ENCODE results near the gene PPP1R13L. TPM values are rescaled to one million over a fixed set of nuclear protein-coding genes. Genes with fewer than 3 reads are reported as not detected.

PPP1R13L gene
- total RNA-seq, 2 experiments from 2014 or later = 7.8 to 15.5 TPM

DNA sequence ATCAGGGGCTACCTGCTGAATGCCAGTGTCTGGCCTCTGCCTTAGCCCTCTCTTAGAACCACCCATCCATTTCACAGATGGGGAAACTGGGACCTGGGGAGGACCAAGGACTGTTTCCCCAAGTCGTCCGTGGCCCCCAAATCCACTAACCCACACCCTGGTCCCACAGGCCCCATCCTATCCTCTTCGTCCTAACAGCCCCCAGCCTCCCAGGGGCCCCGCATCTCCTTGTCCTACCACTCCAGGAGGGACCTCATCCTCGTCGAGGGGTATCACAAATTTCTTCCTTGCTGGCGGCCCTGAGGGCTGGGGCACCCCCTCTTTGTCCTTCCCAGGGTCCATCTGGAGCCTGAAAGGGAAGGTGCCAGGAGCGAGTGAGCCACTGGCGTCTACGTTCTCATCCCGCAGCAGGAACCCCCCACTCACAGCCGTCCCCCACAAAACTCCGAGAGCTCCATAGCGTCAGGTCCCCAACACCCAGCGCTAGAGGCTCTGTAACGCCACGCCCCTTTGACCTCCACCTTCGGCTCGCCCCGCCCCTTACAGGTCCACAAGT lies 18.2 kb upstream of the PPP1R13L start:
- peaks cover 16% of the 10 kb centered on the region; the same call in 1 of the 2 replicates for H3K36me3 ChIP-seq (ENCODE audit: insufficient read depth, low read length)
- no peaks in the 10 kb centered on the region for H3K9me2 ChIP-seq (ENCODE audit: insufficient read depth, low read length)
- no peak for DNase-seq (ENCODE audit: low spot score)
- peak overlapping the region; percentile 97 for H3K4me2 ChIP-seq (ENCODE audit: low read length)
- intact Hi-C loops (cut with micrococcal nuclease; ENCODE audit: unreplicated experiment) = loop anchor here (10.0 kb wide), 1 partner anchor 222 kb away; no protein-coding TSS in a partner anchor
- H3K4me3 ChIP-seq (ENCODE audit: low read depth, low read length, poor library complexity, severe bottlenecking) = peak overlapping the region; percentile 82
- ChIA-PET CTCF (ENCODE audit: unreplicated experiment) (no interaction called here), POLR2A (no interaction called here)
- H2AFZ ChIP-seq (ENCODE audit: low read length) = peak overlapping the region; percentile 87; the same call in 1 of the 2 replicates
- peak overlapping the region; percentile 79 for H3K27ac ChIP-seq (ENCODE audit: low read depth, low read length, poor library complexity, severe bottlenecking)
- H3K9me3 ChIP-seq (ENCODE audit: low read length) = no peaks in the 10 kb centered on the region
- peaks cover 75% of the 10 kb centered on the region for H3K4me1 ChIP-seq (ENCODE audit: insufficient read depth, low read length, poor library complexity, severe bottlenecking)
- BruUV-seq (replicated peaks) = TSS peak; percentile 70
- peaks cover 11% of the 10 kb centered on the region; the same call in 1 of the 2 replicates for H3K79me2 ChIP-seq (ENCODE audit: insufficient read depth, low read depth, low read length)
- no peak for TF ChIP-seq EZH2phosphoT487 (IDR thresholded peaks at IDR 0.05; ENCODE audit: borderline replicate concordance, low read depth, low read length)
- TF ChIP-seq, protein P1, sequence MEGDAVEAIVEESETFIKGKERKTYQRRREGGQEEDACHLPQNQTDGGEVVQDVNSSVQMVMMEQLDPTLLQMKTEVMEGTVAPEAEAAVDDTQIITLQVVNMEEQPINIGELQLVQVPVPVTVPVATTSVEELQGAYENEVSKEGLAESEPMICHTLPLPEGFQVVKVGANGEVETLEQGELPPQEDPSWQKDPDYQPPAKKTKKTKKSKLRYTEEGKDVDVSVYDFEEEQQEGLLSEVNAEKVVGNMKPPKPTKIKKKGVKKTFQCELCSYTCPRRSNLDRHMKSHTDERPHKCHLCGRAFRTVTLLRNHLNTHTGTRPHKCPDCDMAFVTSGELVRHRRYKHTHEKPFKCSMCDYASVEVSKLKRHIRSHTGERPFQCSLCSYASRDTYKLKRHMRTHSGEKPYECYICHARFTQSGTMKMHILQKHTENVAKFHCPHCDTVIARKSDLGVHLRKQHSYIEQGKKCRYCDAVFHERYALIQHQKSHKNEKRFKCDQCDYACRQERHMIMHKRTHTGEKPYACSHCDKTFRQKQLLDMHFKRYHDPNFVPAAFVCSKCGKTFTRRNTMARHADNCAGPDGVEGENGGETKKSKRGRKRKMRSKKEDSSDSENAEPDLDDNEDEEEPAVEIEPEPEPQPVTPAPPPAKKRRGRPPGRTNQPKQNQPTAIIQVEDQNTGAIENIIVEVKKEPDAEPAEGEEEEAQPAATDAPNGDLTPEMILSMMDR (conservative IDR thresholded peaks at IDR 0.05; ENCODE audit: low read length) = no peak
- no peaks in the 10 kb centered on the region for H4K20me1 ChIP-seq (ENCODE audit: insufficient read depth, low read length)

DNA sequence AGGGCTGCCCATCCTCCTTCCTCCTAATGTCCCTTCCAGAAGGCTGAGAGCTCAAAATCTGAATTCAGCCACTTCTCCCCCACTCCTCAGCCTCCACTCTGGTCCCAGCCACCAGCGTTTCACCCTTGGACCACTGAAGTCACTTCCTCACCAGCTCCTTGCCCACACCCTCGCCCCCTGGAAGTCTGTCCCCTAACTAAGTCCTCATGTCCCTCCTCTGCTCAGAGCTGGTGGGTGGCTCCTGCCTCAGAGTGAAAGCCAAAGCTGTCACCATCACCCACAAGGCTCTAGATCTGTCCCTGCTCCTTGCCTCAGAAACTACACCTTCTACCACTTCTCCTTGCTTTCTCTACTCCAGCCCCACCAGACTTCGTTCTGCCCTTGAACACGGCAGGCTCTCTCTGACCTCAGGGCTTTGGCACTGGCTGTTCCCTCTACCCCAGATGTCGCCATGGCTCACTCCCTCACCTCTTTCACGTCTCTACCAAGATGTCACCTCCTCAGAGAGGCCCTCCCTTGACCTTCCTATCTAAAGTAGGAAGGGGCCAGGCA lies 17.2 kb upstream of the PPP1R13L start:
- intact Hi-C loops (cut with micrococcal nuclease; ENCODE audit: unreplicated experiment) = loop anchor here (10.0 kb wide), 1 partner anchor 223 kb away; no protein-coding TSS in a partner anchor
- Histone ChIP-seq H4K20me1 (ENCODE audit: insufficient read depth, low read length) (no peaks in the 10 kb centered on the region), H3K36me3 (ENCODE audit: insufficient read depth, low read length) (peaks cover 26% of the 10 kb centered on the region), H3K79me2 (ENCODE audit: insufficient read depth, low read depth, low read length) (peaks cover 11% of the 10 kb centered on the region; the same call in 1 of the 2 replicates), H3K4me1 (ENCODE audit: insufficient read depth, low read length, poor library complexity, severe bottlenecking) (peaks cover 72% of the 10 kb centered on the region), H3K4me3 (ENCODE audit: low read depth, low read length, poor library complexity, severe bottlenecking) (no peak overlapping the region), H3K9me2 (ENCODE audit: insufficient read depth, low read length) (no peaks in the 10 kb centered on the region), H2AFZ (ENCODE audit: low read length) (no peak overlapping the region), H3K9me3 (ENCODE audit: low read length) (no peaks in the 10 kb centered on the region), H3K27ac (ENCODE audit: low read depth, low read length, poor library complexity, severe bottlenecking) (peak overlapping the region; percentile 1), H3K4me2 (ENCODE audit: low read length) (peak overlapping the region; percentile 22)
- DNase-seq (ENCODE audit: low spot score) = no peak
- no peak for TF ChIP-seq EZH2phosphoT487 (IDR thresholded peaks at IDR 0.05; ENCODE audit: borderline replicate concordance, low read depth, low read length)
- TF ChIP-seq, protein P1 (conservative IDR thresholded peaks at IDR 0.05; ENCODE audit: low read length) = no peak
- ChIA-PET CTCF (ENCODE audit: unreplicated experiment) (no interaction called here), POLR2A (no interaction called here)
- BruUV-seq (replicated peaks) = no TSS peak

DNA sequence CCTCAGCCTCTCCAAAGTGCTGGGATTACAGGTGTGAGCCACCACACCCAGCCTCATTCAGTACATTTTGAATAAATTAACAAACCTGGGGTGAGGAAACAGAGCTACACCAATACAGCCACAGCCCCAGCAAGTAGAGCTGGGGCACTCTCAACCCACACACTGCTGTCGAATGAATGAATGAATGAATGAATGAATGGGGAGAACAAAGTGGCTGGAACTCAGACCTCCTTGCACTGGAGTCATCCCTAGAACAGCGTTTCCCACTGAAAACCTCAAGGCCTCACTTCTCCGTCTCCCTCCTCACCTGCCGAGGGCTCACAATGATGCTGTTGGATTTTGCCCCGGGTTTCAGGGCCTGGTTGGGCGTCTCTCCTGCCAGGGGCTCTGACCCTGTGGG lies 16.0 kb upstream of the PPP1R13L start:
- Histone ChIP-seq H3K4me3 (ENCODE audit: low read depth, low read length, poor library complexity, severe bottlenecking) (no peak overlapping the region), H3K4me1 (ENCODE audit: insufficient read depth, low read length, poor library complexity, severe bottlenecking) (peaks cover 66% of the 10 kb centered on the region), H4K20me1 (ENCODE audit: insufficient read depth, low read length) (no peaks in the 10 kb centered on the region), H3K9me3 (ENCODE audit: low read length) (no peaks in the 10 kb centered on the region), H2AFZ (ENCODE audit: low read length) (no peak overlapping the region), H3K4me2 (ENCODE audit: low read length) (peak overlapping the region; percentile 81), H3K9me2 (ENCODE audit: insufficient read depth, low read length) (no peaks in the 10 kb centered on the region), H3K79me2 (ENCODE audit: insufficient read depth, low read depth, low read length) (peaks cover 11% of the 10 kb centered on the region; the same call in 1 of the 2 replicates), H3K36me3 (ENCODE audit: insufficient read depth, low read length) (peaks cover 38% of the 10 kb centered on the region), H3K27ac (ENCODE audit: low read depth, low read length, poor library complexity, severe bottlenecking) (peak overlapping the region; percentile 79)
- BruUV-seq (replicated peaks) = no TSS peak
- intact Hi-C loops (cut with micrococcal nuclease; ENCODE audit: unreplicated experiment) = loop anchor here (10.0 kb wide), 1 partner anchor 224 kb away; no protein-coding TSS in a partner anchor
- ChIA-PET CTCF (ENCODE audit: unreplicated experiment) (no interaction called here), POLR2A (no interaction called here)
- no peak for TF ChIP-seq EZH2phosphoT487 (IDR thresholded peaks at IDR 0.05; ENCODE audit: borderline replicate concordance, low read depth, low read length)
- TF ChIP-seq, protein P1 (conservative IDR thresholded peaks at IDR 0.05; ENCODE audit: low read length) = no peak
- DNase-seq (ENCODE audit: low spot score) = no peak

All from OCI-LY7 (cell line).